Upper lobe of left lung (tissue), 4 donors: Measurements from ENCODE around the gene DAPK3.

Experiments
- EP300 ChIP-seq, 4 donors: sonication (generic); formaldehyde crosslinking; IDR thresholded peaks; one replicate each; pipeline ENCODE4 v1.5.1; 2017; ENCODE audit warnings: antibody characterized with exemption in 4 of 4, control low read depth in 2 of 4
- POLR2A ChIP-seq, 4 donors: fragments of 450-650 bp; IDR thresholded peaks; one replicate each; pipeline ENCODE4 v1.5.1; 2016 to 2017; ENCODE audit warnings: antibody characterized with exemption in 4 of 4, mild to moderate bottlenecking in 2 of 4

GRCh38 chr19:4012975-4013634, 42.2 kb upstream of the DAPK3 start:
- no peak for TF ChIP-seq EP300 (IDR thresholded peaks at IDR 0.05)
- TF ChIP-seq POLR2A (IDR thresholded peaks at IDR 0.05): no peak
